Coronary artery (tissue), 2 donors: ENCODE measurements around the gene OR2H1.

ENCODE experiments used
- DNase-seq: peaks from one replicate; pipeline ENCODE4 v3.0.0-alpha.2; 2017; ENCODE audit warnings: low spot score
- H3K27ac ChIP-seq, 2 donors: fragments of 200-600 bp; sonication (generic); one replicate each; pipeline ENCODE4 v1.5.1; 2016 to 2019
- H3K4me3 ChIP-seq: fragments of 200-600 bp; sonication (generic); 2 replicates; pipeline ENCODE4 v1.5.1; 2016; ENCODE audit warnings: mild to moderate bottlenecking, moderate library complexity
- TF ChIP-seq, protein P1 (sequence below): fragments of 200-600 bp; sonication (generic); IDR thresholded peaks from one replicate; pipeline ENCODE4 v1.5.1; 2019; ENCODE audit warnings: antibody characterized with exemption

The OR2H1 gene

DNA sequence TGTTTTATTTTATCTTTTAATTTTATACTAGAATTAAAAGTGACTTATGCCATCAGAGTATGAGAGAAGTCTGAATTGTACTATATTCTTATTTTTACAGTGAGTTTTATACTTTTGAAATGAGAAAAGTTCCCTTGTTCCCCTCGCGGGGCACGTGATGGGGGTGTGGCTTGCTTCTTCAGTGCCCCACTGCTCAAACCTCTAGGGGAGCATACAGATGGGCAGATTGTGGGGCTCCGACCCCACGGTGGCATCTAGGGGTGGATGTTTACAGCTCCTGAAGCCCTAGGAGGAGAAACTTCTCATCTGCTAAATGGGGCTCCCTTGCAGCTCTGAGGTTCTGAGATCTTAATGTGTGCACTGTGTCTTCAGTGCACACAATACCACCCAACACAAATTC is 42.7 kb downstream of the OR2H1 start:
- TF ChIP-seq, protein P1, sequence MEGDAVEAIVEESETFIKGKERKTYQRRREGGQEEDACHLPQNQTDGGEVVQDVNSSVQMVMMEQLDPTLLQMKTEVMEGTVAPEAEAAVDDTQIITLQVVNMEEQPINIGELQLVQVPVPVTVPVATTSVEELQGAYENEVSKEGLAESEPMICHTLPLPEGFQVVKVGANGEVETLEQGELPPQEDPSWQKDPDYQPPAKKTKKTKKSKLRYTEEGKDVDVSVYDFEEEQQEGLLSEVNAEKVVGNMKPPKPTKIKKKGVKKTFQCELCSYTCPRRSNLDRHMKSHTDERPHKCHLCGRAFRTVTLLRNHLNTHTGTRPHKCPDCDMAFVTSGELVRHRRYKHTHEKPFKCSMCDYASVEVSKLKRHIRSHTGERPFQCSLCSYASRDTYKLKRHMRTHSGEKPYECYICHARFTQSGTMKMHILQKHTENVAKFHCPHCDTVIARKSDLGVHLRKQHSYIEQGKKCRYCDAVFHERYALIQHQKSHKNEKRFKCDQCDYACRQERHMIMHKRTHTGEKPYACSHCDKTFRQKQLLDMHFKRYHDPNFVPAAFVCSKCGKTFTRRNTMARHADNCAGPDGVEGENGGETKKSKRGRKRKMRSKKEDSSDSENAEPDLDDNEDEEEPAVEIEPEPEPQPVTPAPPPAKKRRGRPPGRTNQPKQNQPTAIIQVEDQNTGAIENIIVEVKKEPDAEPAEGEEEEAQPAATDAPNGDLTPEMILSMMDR, result no peak
- Histone ChIP-seq H3K27ac (no peak overlapping the region), H3K4me3 (no peak overlapping the region)
- DNase-seq, result no peak

DNA sequence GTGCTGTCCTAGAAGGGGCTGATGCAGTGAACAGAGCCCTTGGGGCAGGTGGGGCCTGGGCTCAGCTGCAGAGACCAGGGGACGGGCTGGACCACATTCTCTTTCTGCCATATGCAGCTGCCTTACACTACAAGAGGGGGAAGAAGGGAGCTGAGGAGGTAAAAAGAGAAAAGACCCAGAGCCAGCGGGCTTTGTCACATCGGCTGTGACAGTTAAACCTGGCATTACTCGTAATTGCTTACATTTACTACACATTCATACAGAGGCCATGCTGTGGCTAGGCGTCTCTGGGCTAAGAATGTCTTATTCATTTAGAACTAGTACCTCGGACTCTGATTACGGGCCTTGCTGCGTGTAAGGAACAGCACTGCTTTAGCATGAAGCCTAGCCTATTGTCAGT is 43.6 kb downstream of the OR2H1 start:
- TF ChIP-seq, protein P1, result no peak
- no peak for DNase-seq
- Histone ChIP-seq H3K4me3 (no peak overlapping the region), H3K27ac (no peak overlapping the region)

DNA sequence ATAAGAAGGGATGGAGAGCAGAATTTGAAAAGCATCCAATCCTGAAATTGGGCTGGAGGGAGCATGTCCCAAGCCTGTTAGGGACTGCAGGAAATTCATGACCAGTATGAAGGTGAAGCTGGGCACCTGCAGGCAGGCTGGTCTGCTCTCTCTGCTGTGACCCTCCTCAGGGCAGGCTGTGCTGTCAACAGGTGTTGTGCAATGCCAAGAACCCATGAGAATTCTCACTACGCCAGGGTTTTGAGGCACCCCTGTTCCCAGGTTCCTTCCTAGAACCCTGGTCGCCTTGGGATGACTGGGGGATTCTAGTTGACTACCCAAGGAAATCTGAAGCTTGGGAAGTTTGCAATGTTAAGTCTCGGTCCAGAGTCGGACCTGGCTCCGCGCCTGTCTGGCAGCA is 44.2 kb downstream of the OR2H1 start:
- TF ChIP-seq, protein P1, result no peak
- no peak for DNase-seq
- Histone ChIP-seq H3K27ac (no peak overlapping the region), H3K4me3 (no peak overlapping the region)

DNA sequence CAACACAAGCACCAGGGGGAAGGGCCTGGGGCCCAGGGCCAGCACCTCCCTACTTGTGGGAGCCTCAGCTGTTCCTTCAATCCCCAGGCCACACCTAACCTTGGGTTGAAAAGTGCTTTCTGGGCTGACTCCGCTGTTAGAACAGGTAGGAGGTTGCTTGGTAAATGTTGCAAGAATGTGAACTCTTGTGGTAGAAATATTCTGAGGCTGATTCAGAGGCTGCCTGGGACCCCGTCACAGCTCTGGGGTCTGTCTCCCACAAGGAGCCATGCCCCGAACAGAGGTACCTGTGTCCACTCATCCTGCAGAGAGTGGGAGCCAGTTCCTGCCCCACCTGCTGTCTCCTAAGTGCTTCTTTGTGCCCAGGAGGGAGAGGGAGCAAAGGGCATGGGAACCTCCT is 45.2 kb downstream of the OR2H1 start:
- no peak overlapping the region for H3K4me3 ChIP-seq
- H3K27ac ChIP-seq, result no peak overlapping the region
- TF ChIP-seq, protein P1, result no peak
- DNase-seq, result no peak

DNA sequence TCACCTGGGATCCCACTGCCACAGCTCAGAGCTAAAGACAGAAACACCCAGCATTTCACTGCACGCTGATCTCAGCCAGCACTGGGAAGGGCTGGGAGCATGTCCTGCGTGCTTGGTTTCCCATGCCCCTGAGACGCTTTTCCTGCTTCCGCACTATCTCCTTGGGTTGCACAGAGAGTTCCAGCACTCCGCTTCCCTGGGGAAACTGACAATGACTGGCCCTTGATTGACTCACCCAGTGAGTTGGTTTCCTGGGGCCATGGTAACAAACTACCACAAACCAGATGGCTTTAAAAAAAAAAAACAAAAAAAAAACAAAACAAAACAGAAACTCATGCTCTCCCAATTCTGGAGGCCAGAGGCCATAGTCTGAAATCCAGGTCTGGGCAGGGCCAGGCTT is 45.6 kb downstream of the OR2H1 start:
- TF ChIP-seq, protein P1, result no peak
- no peak overlapping the region for H3K4me3 ChIP-seq
- H3K27ac ChIP-seq, result no peak overlapping the region
- no peak for DNase-seq

DNA sequence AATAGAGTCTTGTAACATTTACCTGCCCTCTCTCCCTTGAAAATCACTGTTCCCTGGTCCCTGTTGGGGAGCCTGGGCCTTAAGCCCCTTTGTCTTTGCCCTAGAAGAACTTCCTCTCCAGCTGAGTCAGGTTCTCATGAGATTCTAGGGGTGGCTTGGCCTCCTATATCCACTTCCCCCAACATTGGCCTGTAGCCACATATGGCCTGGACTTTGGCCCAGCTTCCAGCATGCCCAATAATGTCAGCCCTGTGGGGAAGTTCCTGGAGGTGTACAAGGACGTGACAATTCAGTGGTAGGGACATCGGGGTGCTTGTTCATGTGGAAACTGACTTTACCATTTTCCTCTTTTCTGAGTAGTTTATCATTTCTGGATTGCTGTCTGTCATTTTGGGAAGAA is 48.0 kb downstream of the OR2H1 start:
- H3K27ac ChIP-seq, result no peak overlapping the region
- H3K4me3 ChIP-seq, result no peak overlapping the region
- no peak for DNase-seq
- TF ChIP-seq, protein P1, result no peak

DNA sequence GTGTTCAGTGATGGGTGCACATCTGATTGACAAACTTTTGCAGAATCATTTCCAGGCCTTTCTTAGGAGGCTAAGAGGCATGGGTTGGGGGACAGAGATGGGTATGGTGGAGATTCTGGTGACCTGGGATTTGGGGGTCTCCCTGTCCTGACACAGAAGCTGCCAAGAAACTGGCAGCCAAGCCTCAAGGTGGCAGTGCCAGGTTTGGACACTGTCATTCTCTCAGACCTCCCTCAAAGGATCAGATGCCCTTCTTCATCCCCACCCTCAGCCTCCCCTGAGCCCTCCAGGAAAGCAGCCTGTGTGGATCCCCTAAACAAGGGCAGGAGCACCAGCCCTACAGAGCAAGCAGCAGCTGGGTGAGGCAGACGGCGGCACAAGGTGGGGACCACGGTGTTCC is 48.9 kb downstream of the OR2H1 start:
- Histone ChIP-seq H3K27ac (no peak overlapping the region), H3K4me3 (no peak overlapping the region)
- DNase-seq, result no peak
- TF ChIP-seq, protein P1, result no peak
